NCI-H2171 treated with DMSO at 0.1 percent for 48 hours (cell line): ENCODE data around the gene RPS6KA2.

Experiments
- DNase-seq: peaks from one replicate; lab custom pipeline; 2025; lab: John Stamatoyannopoulos, UW

Gene RPS6KA2

DNA sequence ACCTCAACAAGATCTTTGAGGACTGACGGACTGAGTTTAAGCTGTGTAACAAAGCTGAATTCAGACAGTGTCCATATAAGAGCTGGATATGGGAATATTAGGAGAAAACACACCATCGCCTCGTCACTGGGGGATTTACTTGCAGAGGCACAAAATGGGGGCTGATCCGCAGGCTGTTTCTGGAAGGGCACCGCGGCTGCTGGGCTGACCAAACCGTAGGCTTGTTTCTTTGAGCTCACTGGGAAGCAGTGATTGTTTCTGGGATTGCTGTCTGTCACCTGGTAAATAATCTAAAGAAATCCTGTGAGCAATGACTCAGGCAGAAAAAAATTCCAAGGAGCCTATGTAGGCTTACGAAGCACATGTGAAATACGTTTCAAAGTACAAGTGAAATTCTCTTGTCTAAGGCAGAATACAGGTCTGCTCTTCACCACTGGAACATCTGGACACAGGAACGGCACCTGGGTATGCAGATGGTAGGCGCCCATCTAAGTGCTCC lies 180.4 kb downstream of the RPS6KA2 start:
- DNase-seq = peak; percentile 15

DNA sequence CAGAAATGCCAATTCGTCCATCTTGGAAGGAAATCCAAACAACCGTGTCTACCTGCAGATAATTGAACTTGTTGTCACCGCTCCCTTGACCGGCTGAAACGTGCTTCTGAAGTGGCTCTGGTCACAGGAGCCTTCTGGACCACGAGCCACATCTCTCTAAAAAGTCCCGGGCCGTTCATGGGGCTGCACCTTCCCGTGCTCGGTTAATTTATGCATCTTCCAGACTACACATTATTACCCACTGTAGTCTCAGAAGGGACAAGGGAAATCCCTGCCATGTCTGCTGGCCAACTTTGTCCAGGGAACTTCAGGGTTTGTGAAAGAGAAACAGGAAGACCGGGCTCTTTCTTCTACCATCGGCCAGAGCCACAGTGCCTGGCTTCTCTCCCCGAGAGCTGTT lies 180.9 kb downstream of the RPS6KA2 start:
- DNase-seq = no peak

DNA sequence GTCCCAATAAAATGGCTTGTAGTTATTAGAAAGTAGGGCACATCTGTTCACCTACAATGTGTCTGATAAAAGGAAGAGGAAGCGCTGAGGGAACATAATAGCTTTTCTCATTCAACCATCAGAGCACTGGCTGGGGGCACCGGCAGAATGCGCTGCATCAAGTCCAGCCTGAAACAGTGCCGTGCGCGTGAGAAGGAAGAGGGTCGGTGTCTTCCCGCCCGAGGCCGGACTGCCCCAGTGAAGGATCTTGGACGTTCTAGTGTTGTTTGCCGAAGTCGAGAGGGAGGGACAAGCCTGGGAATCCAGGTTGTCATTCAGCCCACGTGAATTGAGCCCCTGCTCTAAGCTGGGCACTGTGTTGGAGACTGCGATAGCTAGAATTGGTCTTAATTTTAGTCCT lies 182.6 kb downstream of the RPS6KA2 start:
- no peak for DNase-seq

DNA sequence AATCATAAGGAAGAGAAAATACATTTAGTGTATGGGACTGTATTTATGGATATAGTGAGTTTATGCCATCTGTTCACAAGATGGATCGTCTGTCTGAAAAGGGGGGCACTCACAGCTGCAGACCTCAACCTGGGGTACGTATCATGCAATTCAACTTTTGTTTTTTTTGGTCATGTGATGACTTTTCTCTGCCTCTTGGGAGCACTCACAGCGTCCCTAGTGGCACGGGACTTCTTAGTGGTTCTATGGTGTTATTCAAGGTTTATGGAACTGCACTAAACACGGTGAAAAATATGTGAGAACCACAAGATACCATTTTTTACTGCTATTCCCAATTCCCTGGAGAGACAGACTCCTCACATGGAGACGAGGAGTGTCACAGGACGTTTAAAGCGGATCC lies 183.9 kb downstream of the RPS6KA2 start:
- DNase-seq = peak; percentile 89

DNA sequence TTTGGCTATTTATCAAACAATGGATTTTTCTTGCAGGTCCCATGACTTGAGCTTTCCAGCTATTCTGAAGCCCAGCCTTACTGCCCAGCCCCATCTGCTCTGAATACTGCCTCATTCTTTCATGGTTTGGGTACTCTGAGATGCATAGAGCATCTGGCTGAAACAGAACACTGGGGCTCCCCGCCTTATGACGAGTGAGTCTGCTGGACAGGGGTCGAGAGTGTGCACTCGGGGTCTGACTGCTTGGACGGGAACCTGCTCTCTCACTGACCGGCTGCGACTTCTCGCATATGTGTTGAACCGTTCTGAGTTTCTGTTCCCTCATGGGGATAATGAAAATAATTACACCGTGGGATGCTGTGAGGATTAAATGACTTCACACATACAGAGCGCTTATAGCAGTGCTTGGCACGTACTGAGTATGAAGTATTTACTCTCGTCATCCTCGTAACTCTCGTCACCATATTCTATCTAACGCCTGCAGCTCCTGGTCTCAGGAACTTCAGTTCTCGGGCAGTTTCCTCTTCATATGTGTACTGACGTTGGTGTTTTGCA lies 184.8 kb downstream of the RPS6KA2 start:
- peak; percentile 51 for DNase-seq

DNA sequence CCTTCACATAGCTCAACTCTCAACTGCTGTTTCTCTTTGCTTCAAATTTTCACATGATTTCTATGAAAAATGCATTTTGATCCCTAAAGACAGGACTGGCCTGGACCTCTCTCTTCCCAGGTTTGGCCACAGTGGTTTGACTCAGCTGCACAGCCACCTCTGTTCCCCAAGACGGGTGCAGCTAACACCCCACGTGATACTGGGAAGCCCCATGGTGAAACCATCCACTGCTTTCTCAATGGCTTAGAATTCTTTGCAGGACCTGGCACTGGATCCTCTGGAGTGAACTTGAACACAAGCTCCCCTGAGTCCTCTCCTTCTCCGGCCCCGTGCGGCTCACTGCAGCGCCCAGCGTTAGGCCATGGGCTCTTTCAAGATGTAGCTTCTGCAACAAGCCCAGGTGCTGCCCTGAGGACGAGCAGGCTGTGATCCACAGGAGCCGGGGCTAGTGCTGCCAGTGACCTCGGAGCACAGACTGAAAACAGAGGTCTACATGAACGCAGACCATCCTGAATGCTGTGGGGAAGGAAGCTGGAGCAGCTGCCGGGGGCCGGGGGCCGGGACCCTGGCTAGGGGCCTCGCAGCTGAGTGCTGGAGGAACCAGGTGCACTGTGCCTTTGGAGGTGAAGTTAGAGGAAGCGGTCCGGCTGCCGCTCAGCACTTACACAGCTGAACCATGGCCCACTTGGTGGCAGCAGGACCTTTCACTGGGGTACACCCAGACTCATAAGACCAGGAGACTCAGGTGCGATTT lies 185.5 kb downstream of the RPS6KA2 start:
- no peak for DNase-seq

DNA sequence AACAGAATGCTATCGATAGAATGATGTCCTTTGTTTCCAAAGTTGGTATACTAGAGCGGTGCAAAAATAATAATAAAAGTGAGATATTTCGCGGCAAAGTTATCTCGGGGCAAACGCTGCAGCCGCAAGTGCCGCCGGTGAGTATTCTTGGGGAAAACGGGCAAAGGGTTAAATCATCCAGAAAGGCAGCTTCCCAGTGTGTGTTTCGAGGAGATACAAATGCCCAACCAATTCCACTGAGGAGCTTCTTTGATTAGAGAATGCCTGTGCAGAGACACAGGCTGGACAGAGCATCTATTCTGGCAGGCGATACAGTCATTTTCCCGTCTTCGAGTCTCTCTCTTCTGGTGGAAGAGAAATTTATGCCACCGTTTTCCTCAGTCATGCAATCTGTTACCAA lies 186.3 kb downstream of the RPS6KA2 start:
- no peak for DNase-seq

DNA sequence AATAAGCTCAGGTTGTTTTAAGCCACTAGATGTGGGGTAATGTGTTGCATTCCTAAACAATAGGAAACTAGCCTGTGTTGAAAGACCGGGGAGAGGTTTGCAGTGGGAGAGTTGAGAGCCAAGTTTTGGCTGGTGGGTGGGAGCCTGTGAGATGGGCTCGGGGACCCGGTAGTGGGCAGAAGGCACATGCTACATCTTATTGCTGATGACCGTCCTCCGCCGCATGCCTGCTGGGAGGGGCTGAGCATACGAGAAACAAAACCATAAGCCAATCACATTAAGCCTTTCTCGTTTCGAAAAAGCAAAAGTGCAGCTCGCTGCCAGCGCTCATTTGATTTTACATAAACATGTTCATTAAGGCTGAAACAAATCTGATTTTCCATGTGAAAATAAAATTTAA lies 186.9 kb downstream of the RPS6KA2 start:
- DNase-seq = no peak

DNA sequence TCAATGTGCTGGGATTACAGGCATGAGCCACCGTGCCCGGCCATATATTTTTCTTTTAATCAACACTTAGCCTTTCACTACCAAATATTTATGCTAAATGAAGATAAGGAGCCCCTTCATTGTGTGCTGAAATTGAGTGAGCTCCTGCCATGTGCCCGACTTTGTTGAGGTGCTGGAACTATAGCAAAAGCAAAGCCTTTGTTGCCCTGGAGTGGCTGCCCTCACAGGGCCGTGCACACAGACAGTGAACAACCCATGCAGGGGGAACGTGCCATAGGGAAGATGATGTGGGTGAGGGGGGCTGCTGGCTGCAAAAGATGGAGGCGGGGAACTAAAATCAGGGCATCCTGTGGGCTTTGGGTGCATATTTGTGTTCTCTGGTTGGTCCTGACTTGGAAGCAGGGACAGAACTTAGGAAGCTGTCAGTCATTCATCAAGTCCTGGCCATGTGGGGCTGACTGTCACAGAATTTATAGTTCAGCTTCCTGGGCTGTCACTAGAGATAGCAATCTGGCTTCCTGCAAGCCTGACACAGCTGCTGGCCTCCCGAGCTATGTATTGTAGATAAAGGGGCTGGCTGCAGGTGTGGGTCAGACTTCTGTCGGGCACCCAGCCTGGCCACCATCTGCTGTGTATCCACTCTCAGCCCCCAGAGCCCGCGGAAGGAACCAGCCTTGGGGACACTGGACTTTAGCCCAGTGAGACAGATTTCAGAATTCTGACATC lies 187.5 kb downstream of the RPS6KA2 start:
- DNase-seq = peak; percentile 21

DNA sequence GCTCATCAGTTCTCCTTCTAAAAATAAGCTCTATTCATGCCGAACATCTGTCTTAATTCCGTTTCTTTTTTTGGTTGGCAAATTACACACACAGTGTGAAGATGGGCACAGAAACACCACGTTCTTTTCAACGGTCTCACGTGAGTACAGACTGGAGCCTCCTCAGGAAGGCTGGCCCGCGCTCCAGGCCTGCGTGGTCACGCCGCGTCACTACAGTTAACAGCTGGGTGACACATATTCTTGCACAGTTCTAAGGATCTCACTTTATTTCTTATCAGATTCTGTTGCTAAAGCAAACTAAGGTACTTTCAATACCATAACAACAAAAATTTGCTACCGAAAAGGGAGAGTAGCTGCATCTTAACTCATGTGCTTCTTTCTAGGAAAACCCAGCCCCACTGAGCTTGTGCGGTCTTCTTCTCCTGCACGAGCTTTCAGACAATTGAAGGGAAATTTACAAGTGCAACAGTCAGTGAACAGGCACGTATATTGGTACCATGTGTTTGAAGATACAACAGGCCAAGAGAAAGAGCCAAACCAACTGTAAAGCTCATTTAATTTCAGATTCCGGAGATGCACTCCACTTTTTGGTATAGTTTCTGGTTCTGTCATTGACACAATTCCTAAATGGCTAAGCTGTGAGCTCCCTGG lies 188.7 kb downstream of the RPS6KA2 start:
- DNase-seq = no peak

DNA sequence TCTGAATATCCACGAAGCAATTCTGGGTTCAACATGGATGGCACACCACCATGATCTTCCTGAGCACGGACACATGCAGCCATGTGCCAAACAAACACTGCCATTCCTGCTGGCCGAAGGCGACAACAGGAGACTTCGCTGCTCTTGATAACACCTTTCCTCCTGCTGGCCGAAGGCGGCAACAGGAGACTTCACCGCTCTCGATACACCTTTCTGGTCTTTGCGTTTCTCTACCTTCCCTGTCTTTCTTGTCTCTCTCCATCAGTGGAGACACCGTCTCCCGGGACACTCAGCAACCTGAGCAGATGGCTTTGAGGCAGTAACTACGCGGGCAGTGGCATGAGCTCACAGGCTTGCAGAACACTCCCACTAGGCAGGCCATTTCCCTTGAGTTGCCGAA lies 189.4 kb downstream of the RPS6KA2 start:
- peak; percentile 63 for DNase-seq

DNA sequence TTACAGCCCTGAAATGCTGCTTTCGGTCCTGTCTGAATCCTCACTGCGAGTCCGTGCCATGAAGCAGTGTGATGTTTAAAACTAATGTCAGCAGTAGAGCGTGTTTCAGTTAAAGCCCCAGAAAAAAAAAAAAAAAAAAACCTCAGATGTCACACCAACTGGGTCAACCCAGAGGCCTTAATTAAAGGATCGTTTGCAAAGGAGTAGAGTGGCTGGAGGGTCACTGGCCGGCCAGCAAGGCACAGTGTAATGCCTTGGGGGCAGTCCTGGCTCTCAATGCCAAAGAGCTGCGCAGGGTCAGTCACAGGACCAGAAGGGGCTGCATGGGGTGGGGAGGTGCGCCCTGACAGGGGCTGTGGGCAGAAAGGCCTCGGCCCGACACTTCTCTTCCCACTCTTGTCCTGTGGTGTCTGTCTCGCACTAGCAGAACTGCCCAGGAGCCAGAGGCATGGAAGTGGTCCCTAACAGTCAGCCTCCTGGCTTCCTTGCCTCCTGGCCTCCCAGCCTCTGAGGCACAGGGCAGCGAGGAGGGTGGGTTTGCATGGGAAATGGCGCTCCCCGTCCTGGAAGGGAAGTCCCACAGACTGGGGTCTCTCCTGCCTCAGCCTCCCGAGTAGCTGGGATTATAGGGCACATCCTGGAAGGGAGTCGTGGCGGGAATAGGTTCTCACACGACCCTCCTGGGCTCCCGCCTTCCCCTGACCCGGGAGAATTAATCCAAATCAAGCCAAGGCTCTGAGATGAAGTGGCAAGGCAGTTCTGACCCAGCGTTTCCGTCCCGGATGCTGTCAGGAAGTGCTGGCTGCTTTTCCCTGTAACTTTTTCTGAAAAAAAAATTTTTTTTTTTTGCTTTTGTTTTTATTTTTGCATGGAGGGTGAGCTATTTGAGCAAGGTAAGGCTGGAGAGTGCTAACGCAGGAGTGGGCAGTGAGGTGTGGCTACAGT lies 190.6 kb downstream of the RPS6KA2 start:
- no peak for DNase-seq

DNA sequence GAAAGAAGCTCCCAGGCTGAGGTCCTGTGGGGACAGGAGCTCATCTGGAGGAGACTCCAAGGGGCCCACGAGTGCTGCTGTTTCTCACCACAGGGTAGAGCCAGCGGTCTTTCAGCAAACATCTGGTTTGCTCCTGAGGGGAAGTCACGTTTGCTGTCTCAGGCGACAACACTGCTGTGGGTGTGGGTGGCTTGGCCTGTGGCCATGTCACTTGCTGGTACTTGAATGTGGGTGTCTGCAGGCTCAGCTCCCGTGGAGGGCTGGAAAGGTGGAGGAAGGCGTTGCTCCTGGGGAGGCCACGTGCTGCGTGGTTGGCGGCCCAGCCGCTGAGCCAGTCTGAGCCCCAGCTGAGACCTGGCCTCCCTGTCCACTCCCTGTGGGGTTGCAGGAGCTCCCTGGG lies 191.5 kb downstream of the RPS6KA2 start:
- DNase-seq = peak; percentile 38

DNA sequence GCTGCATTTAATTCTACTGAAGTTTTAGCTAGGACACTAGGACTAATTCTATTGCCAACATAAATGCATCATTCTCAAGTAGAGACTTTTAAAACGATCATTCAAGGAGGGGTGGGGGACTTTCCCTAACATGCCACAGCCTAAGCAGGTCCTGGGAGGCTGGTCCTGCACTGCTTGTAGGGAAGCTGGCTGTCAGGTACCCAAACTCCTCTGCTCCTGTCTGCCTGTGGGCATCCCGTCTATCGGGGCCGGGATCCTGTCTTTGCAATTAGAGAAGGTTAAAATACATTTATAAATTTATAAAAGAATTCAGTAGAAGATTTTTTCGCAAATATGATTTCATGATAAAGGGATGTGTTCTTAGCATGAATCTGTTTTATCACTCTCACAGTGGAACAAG lies 192.7 kb downstream of the RPS6KA2 start:
- DNase-seq = no peak

DNA sequence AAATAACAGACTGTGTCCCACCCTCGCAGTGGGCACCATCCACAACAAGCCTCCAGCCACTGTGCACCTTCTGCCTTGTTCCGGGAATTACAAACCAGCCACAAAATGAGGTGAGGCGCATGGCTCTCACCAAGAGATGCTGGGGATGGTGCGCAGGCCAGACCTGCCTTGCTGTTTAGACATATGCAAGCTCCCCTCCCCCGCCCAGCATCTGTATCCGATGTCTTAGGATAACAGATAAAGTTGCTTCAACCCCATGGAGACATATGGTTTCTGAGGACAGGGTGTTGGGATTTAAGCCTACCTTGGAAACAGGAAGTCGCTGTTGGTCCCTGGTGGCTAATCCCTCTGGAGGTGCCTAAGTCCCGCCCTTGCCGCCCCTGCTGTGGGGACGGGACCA lies 194.0 kb downstream of the RPS6KA2 start:
- peak; percentile 30 for DNase-seq

DNA sequence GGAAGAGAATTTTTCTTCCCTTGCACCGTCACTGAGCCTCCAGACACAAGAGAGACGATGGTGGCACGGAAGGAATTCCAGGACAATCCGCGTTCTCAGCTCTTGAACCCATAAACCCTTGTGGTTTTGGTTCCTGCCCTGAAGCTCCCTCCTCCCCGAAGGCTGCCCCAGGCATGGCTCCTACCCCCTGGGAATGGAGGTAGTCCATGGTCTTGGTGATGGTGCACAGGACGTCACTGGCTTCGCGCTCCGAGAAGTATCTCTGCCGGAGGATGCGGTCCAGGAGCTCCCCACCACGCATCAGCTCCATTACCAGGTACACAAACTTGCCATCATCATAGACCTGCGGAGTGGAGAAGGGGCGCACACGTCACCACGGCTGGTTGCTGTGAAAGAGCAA lies 196.8 kb downstream of the RPS6KA2 start:
- DNase-seq = no peak

DNA sequence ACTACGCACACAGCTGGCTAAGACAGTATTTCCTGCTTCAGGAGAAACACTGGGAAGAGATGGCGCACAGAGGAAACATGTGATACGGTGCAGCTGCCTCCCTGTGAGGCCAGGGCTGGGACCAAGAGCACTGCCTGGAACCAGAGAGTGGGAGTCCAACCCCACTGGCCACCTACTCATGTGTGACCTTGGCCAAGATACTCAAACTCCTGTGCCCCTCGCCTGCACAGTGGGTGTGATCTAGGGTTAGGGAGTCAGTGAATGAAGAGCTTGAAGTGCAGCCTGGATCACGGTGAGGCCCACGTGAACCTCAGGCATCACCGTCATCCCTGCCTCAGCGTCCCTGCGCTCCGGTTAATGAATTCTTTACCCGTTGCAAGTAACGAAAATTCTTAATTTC lies 202.6 kb downstream of the RPS6KA2 start:
- no peak for DNase-seq

DNA sequence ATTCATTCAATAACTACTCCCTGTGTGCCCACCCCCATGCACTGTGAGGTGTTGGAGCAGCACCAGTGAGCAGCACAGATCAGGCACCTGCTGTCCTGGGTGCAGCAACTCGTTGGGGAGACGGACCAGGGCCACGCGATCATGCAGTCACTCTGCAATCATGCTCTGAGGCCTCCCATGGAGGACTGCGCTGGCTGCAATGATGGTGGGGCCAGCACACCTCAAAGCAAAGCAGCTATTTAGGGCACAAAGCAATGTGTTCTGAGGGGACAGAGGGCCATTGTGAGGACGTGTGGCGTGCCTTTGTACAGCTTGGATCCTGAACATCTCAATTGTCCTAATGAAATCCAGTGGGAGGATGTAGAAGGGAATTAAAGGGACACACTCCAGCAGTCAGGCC lies 203.3 kb downstream of the RPS6KA2 start:
- no peak for DNase-seq

DNA sequence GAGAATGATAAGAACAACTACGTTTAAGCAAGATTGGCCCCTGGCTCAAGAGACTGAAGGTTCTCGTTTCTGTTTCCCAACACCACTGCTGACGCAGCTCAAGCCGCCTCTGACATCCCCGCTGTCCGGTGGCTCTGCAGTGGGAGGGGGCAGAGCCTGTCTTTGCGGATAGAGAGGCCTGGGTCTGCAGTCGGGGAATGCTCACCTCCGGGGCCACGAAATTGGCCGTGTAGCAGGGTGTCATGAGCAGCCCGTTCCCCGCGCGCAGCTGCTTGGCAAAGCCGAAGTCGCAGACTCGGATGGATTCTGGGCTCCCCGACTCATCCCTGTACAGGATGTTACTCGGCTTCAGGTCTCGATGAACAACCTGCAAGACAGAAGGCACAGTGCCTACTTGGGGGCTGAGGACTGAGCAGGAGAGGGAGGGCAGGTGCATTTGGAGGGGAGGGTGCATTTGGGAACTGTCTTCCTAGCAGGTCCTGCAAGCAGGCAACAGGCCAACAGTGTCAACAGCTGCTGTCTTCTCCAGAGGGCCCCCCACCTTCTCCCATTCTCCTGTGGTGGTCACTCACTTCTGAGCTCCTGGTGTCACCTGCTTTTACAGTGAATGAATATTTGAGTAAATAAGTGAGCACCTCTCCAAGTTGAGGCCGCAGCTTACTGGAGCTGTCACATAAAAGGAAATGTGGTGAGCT lies 203.9 kb downstream of the RPS6KA2 start:
- no peak for DNase-seq

DNA sequence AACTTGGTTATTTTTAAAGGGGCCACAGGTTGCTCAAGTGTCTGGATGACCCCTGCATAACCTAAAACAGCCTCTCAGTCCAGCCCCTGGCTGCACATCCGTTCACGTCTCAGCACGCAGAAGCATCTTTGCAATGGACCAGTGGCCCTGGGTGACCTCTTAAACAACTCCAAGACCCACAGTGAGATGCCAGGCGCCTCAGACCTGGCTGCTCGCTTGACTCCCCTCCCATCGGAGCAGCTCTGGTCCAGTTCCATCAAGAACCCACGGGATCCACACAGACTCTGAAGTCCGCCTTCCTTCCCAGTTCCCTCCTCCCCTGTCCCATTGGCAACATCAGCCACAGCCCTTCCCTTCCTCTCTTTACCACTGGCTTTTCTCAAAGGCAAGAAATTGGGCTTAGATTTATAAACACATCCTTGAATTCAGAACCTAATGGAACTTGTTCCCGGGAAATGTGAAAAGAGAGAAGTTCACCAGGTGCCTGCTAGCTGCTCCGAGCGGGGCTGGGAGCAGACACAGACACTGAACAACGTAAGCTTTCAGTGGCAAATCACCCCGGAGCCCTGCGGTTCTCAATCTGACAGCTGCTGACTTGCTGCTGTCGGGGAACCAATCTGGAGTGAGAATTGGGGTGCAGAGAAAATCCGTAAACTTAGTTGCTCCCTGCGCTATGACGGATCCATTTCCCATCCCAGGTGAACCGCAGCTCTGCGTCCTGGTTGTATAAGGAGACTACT lies 204.7 kb downstream of the RPS6KA2 start:
- no peak for DNase-seq
